GM18511 (cell line): Measurements from ENCODE around the gene VDAC1.
A peak's percentile ranks its signal among the peaks of the same experiment; 100 is the strongest.
"Not testable (repeated sequence)": the region's sequence is repeated elsewhere in the genome, so short reads cannot be mapped to it uniquely, and the experiment has no call there.

Source experiments
- ATAC-seq: cut with Tn5 transposase; IDR thresholded peaks from one replicate; pipeline ENCODE4 v1.9.1; 2021; ENCODE audit warnings: mild to moderate bottlenecking, moderate library complexity; ENCODE audit not compliant: unreplicated experiment

The VDAC1 gene

GRCh38 chr5:133969654-133970324 is 35.0 kb downstream of the VDAC1 start:
- no peak for ATAC-seq

GRCh38 chr5:133968204-133968980 is 36.4 kb downstream of the VDAC1 start, which contains the start of gene C5orf15:
Gene C5orf15 (minus strand): TSS chr5:133968625. CDS start chr5:133968584, 41 bp downstream.
- ATAC-seq, result peak; percentile 96

GRCh38 chr5:133967698-133968203 is 37.0 kb downstream of the VDAC1 start:
- peak; percentile 15 for ATAC-seq

- no peak for ATAC-seq
Observed at GRCh38 chr5:133967124-133967523, 37.7 kb downstream of the VDAC1 start.

- no peak for ATAC-seq
Observed at GRCh38 chr5:133966090-133966489, 38.7 kb downstream of the VDAC1 start.

- ATAC-seq, result no peak
Observed at GRCh38 chr5:133963493-133964128, 41.2 kb downstream of the VDAC1 start.

- ATAC-seq, result no peak
Observed at GRCh38 chr5:133962801-133963476, 41.8 kb downstream of the VDAC1 start.

- ATAC-seq, result no peak
Observed at GRCh38 chr5:133962131-133962530, 42.6 kb downstream of the VDAC1 start.

- ATAC-seq, result no peak
Observed at GRCh38 chr5:133959643-133960042, 45.1 kb downstream of the VDAC1 start.

- ATAC-seq, result peak; percentile 85
Observed at GRCh38 chr5:133957591-133957990, 47.2 kb downstream of the VDAC1 start.

- ATAC-seq, result peak; percentile 34
Observed at GRCh38 chr5:133957080-133957479, 47.7 kb downstream of the VDAC1 start.

GRCh38 chr5:133956196-133956595 is 48.6 kb downstream of the VDAC1 start:
- not testable (repeated sequence) for ATAC-seq

- ATAC-seq, result no peak
Observed at GRCh38 chr5:133953568-133954145, 51.1 kb downstream of the VDAC1 start.

GRCh38 chr5:133952729-133953567 is 51.8 kb downstream of the VDAC1 start:
- no peak for ATAC-seq

GRCh38 chr5:133950821-133951612 is 53.8 kb downstream of the VDAC1 start:
- no peak for ATAC-seq

- no peak for ATAC-seq
Observed at GRCh38 chr5:133948721-133949120, 56.1 kb downstream of the VDAC1 start.

GRCh38 chr5:133947431-133947841 is 57.3 kb downstream of the VDAC1 start:
- no peak for ATAC-seq

GRCh38 chr5:133945568-133945967 is 59.2 kb downstream of the VDAC1 start:
- no peak for ATAC-seq
